Pancreas (tissue), 10 donors: ENCODE results near the gene AVEN. TPM values are rescaled to one million over a fixed set of nuclear protein-coding genes. Genes with fewer than 3 reads are reported as not detected.
"Not testable (repeated sequence)": the region's sequence is repeated elsewhere in the genome, so short reads cannot be mapped to it uniquely, and the experiment has no call there.

ENCODE experiments used
- ATAC-seq, 4 donors: fragments of 200-7000 bp; cut with Tn5 transposase; one replicate each; pipeline versions ENCODE4 v1.8.0 to v1.9.1; 2020; ENCODE audit warnings: mild to moderate bottlenecking in 4 of 4, moderate library complexity in 4 of 4
- DNase-seq, 6 donors: peaks; one replicate each; pipeline ENCODE4 v3.0.0-alpha.2; 2020
- FAIRE-seq: peaks from 2 replicates; lab custom pipeline; 2012; peaks lifted over from hg19 to GRCh38; lab: Jason Lieb, UNC
- H3K27ac ChIP-seq, 4 donors: fragments of 200-600 bp; sonication (generic); 1 replicate in 3 of 4; 2 replicates in 1 of 4; pipeline versions ENCODE4 v1.5.0 to v1.8.0; 2020
- H3K27me3 ChIP-seq, 4 donors: fragments of 200-600 bp; one replicate each; pipeline ENCODE4 v1.8.0; 2021
- H3K36me3 ChIP-seq, 3 donors: fragments of 200-600 bp; sonication (generic) in 1 of 3; one replicate each; pipeline versions ENCODE4 v1.5.0 to v1.8.0; 2020 to 2021
- H3K4me1 ChIP-seq, 3 donors: fragments of 200-600 bp; one replicate each; pipeline ENCODE4 v1.8.0; 2021
- H3K4me3 ChIP-seq, 4 donors: fragments of 200-600 bp; sonication (generic) in 2 of 4; one replicate each; pipeline versions ENCODE4 v1.5.0 to v1.8.0; 2020 to 2021
- H3K9me3 ChIP-seq, 4 donors: fragments of 200-600 bp; one replicate each; pipeline ENCODE4 v1.8.0; 2021
- CTCF ChIP-seq, 4 donors: fragments of 200-600 bp; sonication (generic) in 3 of 4; IDR thresholded peaks; one replicate each; pipeline versions ENCODE4 v1.5.0 to v1.8.0; 2021; ENCODE audit warnings: antibody characterized with exemption in 4 of 4
- WGBS, 2 donors: extraction: QIAGEN DNeasy Blood & Tissue Kit; methylation state at CpG; one replicate each; pipeline ENCODE4 v1.1.7; 2013; 5-methylcytosine and 5-hydroxymethylcytosine counted together
- intact Hi-C, 3 donors: fragments of 100-400 bp; cut with DNase I; formaldehyde crosslinking; loops; one replicate each; pipeline versions ENCODE4 v1.11.1 to v1.14.2; 2022
- polyA plus RNA-seq, 2 donors: library from polyadenylated mRNA; stranded (reverse); fragments of 200-250 nt; gene quantifications; one replicate each; pipeline ENCODE4 v1.2.3, GENCODE V29; 2013
- total RNA-seq, 6 donors: library from RNA; stranded (reverse); fragmentation: NEBNext Ultra II Directional in 4 of 6; extraction: Animal tissue kit (Norgen Biotek cat#: 25700) in 4 of 6; gene quantifications; one replicate each; pipeline versions ENCODE4 v1.2.1 to v1.2.4, GENCODE V29; 2021 to 2023
- donor health status: healthy with polysubstance abuse.
- donor health status: DM: no; HTN: no; CAD: no; lungs with moderate emphysema.
- donor health status: DM: no; HTN: no; CAD: no.
- donor health status: control.
- donor health status: control.
- donor health status: Bipolar disorder and iron deficiency.
- donor health status: DM: yes; HTN: yes; CAD: no.
- donor health status: DM: no; HTN: no; CAD: no.
- donor health status: DM: no; HTN: no; CAD: no.
- donor health status: DM: yes; HTN: yes; CAD: no.

The AVEN gene
- total and polyA plus RNA-seq, 8 donors, result 5.9 to 13.9 (median 9.6) TPM

- intact Hi-C loops, result no loop called here
- H3K4me1 ChIP-seq, result no peaks in the 10 kb centered on the region
- no peak for DNase-seq
- no peak for TF ChIP-seq CTCF (IDR thresholded peaks at IDR 0.05)
- ATAC-seq, result no peak
- FAIRE-seq, result no peak
- no peak overlapping the region for H3K4me3 ChIP-seq
- 46 to 55% methylated on average over 4 of the region's 4 CpGs for WGBS, 2 donors
- H3K9me3 ChIP-seq, result no peaks in the 10 kb centered on the region
- H3K27ac ChIP-seq, result no peak overlapping the region
- no peaks in the 10 kb centered on the region for H3K27me3 ChIP-seq
- no peaks in the 10 kb centered on the region for H3K36me3 ChIP-seq
Measured at GRCh38 chr15:33830351-33830750, 208.7 kb downstream of the AVEN start.

- no peak for FAIRE-seq
Measured at GRCh38 chr15:33826201-33826600, 212.8 kb downstream of the AVEN start.

GRCh38 chr15:33825453-33825852 is 213.6 kb downstream of the AVEN start:
- H3K9me3 ChIP-seq, result no peaks in the 10 kb centered on the region

More at GRCh38 chr15:33826201-33826600, 212.8 kb downstream of the AVEN start:
- intact Hi-C loops, result no loop called here
- DNase-seq, result no peak
- Histone ChIP-seq H3K4me3 (no peak overlapping the region), H3K4me1 (no peaks in the 10 kb centered on the region), H3K36me3 (no peaks in the 10 kb centered on the region), H3K27me3 (no peaks in the 10 kb centered on the region), H3K9me3 (no peaks in the 10 kb centered on the region), H3K27ac (no peak overlapping the region)
- WGBS, 2 donors, result 81% methylated on average over 4 of the region's 4 CpGs
- no peak for ATAC-seq
- TF ChIP-seq CTCF (IDR thresholded peaks at IDR 0.05), result no peak

GRCh38 chr15:33823119-33823518 is 215.9 kb downstream of the AVEN start:
- no peak for FAIRE-seq
- 71 to 72% methylated on average over 3 of the region's 3 CpGs for WGBS, 2 donors
- Histone ChIP-seq H3K9me3 (no peaks in the 10 kb centered on the region), H3K27ac (no peak overlapping the region), H3K36me3 (no peaks in the 10 kb centered on the region), H3K4me1 (no peaks in the 10 kb centered on the region), H3K27me3 (no peaks in the 10 kb centered on the region), H3K4me3 (no peak overlapping the region)
- no peak for ATAC-seq
- intact Hi-C loops, result no loop called here
- no peak for TF ChIP-seq CTCF (IDR thresholded peaks at IDR 0.05)
- DNase-seq, result no peak

More at GRCh38 chr15:33825453-33825852, 213.6 kb downstream of the AVEN start:
- no peak overlapping the region for H3K27ac ChIP-seq
- no peaks in the 10 kb centered on the region for H3K27me3 ChIP-seq
- ATAC-seq, result no peak
- 89 to 90% methylated on average over 8 of the region's 8 CpGs for WGBS, 2 donors
- intact Hi-C loops, result no loop called here
- H3K4me1 ChIP-seq, result no peaks in the 10 kb centered on the region
- H3K36me3 ChIP-seq, result no peaks in the 10 kb centered on the region
- FAIRE-seq, result no peak
- no peak for DNase-seq
- no peak overlapping the region for H3K4me3 ChIP-seq
- no peak for TF ChIP-seq CTCF (IDR thresholded peaks at IDR 0.05)

- Histone ChIP-seq H3K4me3 (no peak overlapping the region), H3K27ac (no peak overlapping the region), H3K36me3 (no peaks in the 10 kb centered on the region), H3K9me3 (no peaks in the 10 kb centered on the region), H3K4me1 (no peaks in the 10 kb centered on the region), H3K27me3 (no peaks in the 10 kb centered on the region)
- DNase-seq (no peak), ATAC-seq (no peak), FAIRE-seq (no peak)
- 33 to 43% methylated on average over 4 of the region's 4 CpGs for WGBS, 2 donors
- intact Hi-C loops, result no loop called here
- no peak for TF ChIP-seq CTCF (IDR thresholded peaks at IDR 0.05)
Measured at GRCh38 chr15:33822479-33822878, 216.5 kb downstream of the AVEN start.

GRCh38 chr15:33819499-33819898 is 219.5 kb downstream of the AVEN start:
- ATAC-seq, DNase-seq, intact Hi-C loops, H3K9me3 ChIP-seq, H3K4me1 ChIP-seq, H3K27ac ChIP-seq, H3K4me3 ChIP-seq, H3K27me3 ChIP-seq, H3K36me3 ChIP-seq, FAIRE-seq: not testable (repeated sequence)
- WGBS, 2 donors, result 90 to 91% methylated on average over 6 of the region's 6 CpGs
